PC-9 (cell line): Measurements from ENCODE around the gene MPHOSPH6. TPM values are rescaled to one million over a fixed set of nuclear protein-coding genes. Genes with fewer than 3 reads are reported as not detected.

Experiments
- BruUV-seq: library from RNA; stranded (reverse); fragments of 400-500 nt; replicated peaks from 2 replicates; lab custom pipeline; 2021; lab: Mats Ljungman, UMichigan
- CTCF ChIA-PET: fragments of 300-600 bp; sonication (Branson Sonifier 250); formaldehyde crosslinking; loops from one replicate; lab custom pipeline; 2022; ENCODE audit warnings: antibody characterized with exemption; lab: Charles Lee
- POLR2A ChIA-PET: fragments of 300-600 bp; sonication (Branson Sonifier 250); formaldehyde crosslinking; loops from one replicate; lab custom pipeline; 2022; ENCODE audit warnings: antibody characterized with exemption; ENCODE audit not compliant: unreplicated experiment; lab: Charles Lee
- DNase-seq, 2 experiments: peaks; one replicate each; pipeline versions ENCODE4 v3.0.0 to v3.0.0-alpha.2; 2015 to 2022; ENCODE audit warnings: mixed read lengths in 1 of 2
- H2AFZ ChIP-seq: fragments of 200-600 bp; sonication (generic); 2 replicates; pipeline ENCODE4 v1.8.1; 2017; ENCODE audit warnings: antibody characterized with exemption
- H3F3A ChIP-seq: fragments of 200-600 bp; sonication (generic); 2 replicates; pipeline ENCODE4 v1.8.1; 2017; ENCODE audit warnings: antibody characterized with exemption, mild to moderate bottlenecking, low read depth; ENCODE audit not compliant: insufficient read depth
- H3K27ac ChIP-seq: fragments of 200-600 bp; sonication (generic); 2 replicates; pipeline ENCODE4 v1.6.1; 2016; ENCODE audit warnings: mixed run types
- H3K27me3 ChIP-seq: fragments of 200-600 bp; sonication (generic); 2 replicates; pipeline ENCODE4 v1.6.1; 2016; ENCODE audit warnings: low read depth, mixed run types; ENCODE audit not compliant: insufficient read depth
- H3K36me3 ChIP-seq: fragments of 200-600 bp; sonication (generic); 2 replicates; pipeline ENCODE4 v1.6.1; 2016; ENCODE audit warnings: low read depth, mixed run types
- H3K4me1 ChIP-seq: fragments of 200-600 bp; sonication (generic); replicated peaks from 2 replicates; pipeline ENCODE4 v1.6.1; 2016; ENCODE audit warnings: mixed run types; ENCODE audit not compliant: insufficient read depth
- H3K4me2 ChIP-seq: fragments of 200-600 bp; sonication (generic); 2 replicates; pipeline ENCODE4 v1.6.1; 2017; ENCODE audit warnings: mixed run types
- H3K4me3 ChIP-seq: fragments of 200-600 bp; sonication (generic); 2 replicates; pipeline ENCODE4 v1.6.1; 2016; ENCODE audit warnings: mixed run types
- H3K79me2 ChIP-seq: fragments of 200-600 bp; sonication (generic); 2 replicates; pipeline ENCODE4 v1.6.1; 2017; ENCODE audit warnings: low read depth, mixed run types
- H3K9me2 ChIP-seq: fragments of 200-600 bp; sonication (generic); 2 replicates; pipeline ENCODE4 v1.8.1; 2017; ENCODE audit warnings: mild to moderate bottlenecking; ENCODE audit not compliant: insufficient read depth
- H3K9me3 ChIP-seq: fragments of 200-600 bp; sonication (generic); 2 replicates; pipeline ENCODE4 v1.8.1; 2016; ENCODE audit warnings: low read depth; ENCODE audit not compliant: insufficient read depth
- H4K20me1 ChIP-seq: fragments of 200-600 bp; sonication (generic); 2 replicates; pipeline ENCODE4 v1.8.1; 2017; ENCODE audit not compliant: insufficient read depth
- EZH2 ChIP-seq: fragments of 200-600 bp; sonication (generic); IDR thresholded peaks from 2 replicates; pipeline ENCODE4 v1.8.0; 2017; ENCODE audit warnings: antibody characterized with exemption, low read depth
- intact Hi-C: fragments of 100-400 bp; cut with micrococcal nuclease; formaldehyde crosslinking; loops from one replicate; pipeline ENCODE4 v1.10.0; 2022; ENCODE audit not compliant: unreplicated experiment
- total RNA-seq: library from RNA; stranded (reverse); gene quantifications from 2 replicates; pipeline ENCODE4 v1.2.3, GENCODE V29; 2021
- TF ChIP-seq, protein P1 (sequence below): fragments of 200-600 bp; sonication (generic); conservative IDR thresholded peaks from 2 replicates; pipeline ENCODE4 v1.6.1; 2017; ENCODE audit warnings: mixed run types, antibody characterized with exemption, mild to moderate bottlenecking, moderate library complexity

Gene MPHOSPH6
- total RNA-seq, 1 experiment from 2014 or later: 15.2 TPM

DNA sequence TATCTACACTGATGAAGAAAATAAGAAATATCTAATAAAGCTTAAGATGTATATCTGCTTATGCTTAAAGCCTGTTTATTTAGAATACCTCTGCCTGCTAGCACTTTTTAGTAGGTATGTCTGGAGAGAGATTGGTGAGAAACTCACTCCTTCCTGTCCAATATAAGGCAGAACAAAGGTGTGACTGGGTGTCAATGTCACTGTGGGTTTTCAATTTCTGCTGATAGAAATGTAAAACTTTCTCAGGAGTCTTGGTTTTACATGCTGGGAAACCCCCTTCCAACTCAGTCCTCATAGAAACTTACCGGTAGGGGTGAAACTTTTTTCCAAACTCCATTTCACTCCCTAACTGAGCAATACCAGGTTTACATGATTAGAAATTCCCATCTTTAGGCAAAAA, 17.8 kb upstream of the MPHOSPH6 start:
- H3K4me2 ChIP-seq: no peak overlapping the region
- peaks cover 12% of the 10 kb centered on the region; the same call in 1 of the 2 replicates for H3K27me3 ChIP-seq
- H3K4me1 ChIP-seq: no peaks in the 10 kb centered on the region
- intact Hi-C loops: no loop called here
- no peaks in the 10 kb centered on the region for H3K79me2 ChIP-seq
- no peaks in the 10 kb centered on the region for H3F3A ChIP-seq
- H2AFZ ChIP-seq: no peak overlapping the region
- no peaks in the 10 kb centered on the region for H3K36me3 ChIP-seq
- H3K4me3 ChIP-seq: no peak overlapping the region
- no peaks in the 10 kb centered on the region for H3K9me2 ChIP-seq
- no peak overlapping the region for H3K27ac ChIP-seq
- DNase-seq: no peak
- H4K20me1 ChIP-seq: no peaks in the 10 kb centered on the region
- TF ChIP-seq, protein P1, sequence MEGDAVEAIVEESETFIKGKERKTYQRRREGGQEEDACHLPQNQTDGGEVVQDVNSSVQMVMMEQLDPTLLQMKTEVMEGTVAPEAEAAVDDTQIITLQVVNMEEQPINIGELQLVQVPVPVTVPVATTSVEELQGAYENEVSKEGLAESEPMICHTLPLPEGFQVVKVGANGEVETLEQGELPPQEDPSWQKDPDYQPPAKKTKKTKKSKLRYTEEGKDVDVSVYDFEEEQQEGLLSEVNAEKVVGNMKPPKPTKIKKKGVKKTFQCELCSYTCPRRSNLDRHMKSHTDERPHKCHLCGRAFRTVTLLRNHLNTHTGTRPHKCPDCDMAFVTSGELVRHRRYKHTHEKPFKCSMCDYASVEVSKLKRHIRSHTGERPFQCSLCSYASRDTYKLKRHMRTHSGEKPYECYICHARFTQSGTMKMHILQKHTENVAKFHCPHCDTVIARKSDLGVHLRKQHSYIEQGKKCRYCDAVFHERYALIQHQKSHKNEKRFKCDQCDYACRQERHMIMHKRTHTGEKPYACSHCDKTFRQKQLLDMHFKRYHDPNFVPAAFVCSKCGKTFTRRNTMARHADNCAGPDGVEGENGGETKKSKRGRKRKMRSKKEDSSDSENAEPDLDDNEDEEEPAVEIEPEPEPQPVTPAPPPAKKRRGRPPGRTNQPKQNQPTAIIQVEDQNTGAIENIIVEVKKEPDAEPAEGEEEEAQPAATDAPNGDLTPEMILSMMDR: no peak
- no peak for TF ChIP-seq EZH2
- POLR2A ChIA-PET: no interaction called here
- CTCF ChIA-PET: no interaction called here
- no TSS peak for BruUV-seq
- no peaks in the 10 kb centered on the region for H3K9me3 ChIP-seq

DNA sequence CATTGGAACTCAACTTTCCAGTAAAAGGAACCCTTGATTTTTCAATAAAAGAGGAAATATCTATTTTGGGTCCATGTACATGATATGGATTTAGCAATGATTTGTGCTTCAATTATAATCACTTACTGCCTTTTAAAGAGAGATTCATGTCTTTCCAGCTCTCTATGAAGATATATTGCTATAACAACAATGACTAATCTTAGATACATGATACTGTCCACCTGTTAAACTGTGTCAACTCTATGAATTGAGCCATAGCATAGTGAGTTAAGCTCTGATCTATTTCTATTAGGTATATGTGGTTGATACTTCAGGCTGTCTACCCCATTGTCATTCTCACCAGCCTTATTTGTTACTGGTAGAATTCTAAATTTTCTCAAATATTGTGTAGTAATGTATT, 15.0 kb upstream of the MPHOSPH6 start:
- Histone ChIP-seq H3K4me1 (no peaks in the 10 kb centered on the region), H3K79me2 (no peaks in the 10 kb centered on the region), H4K20me1 (no peaks in the 10 kb centered on the region), H2AFZ (no peak overlapping the region), H3K4me3 (no peak overlapping the region), H3K9me3 (no peaks in the 10 kb centered on the region), H3K27me3 (peaks cover 12% of the 10 kb centered on the region; the same call in 1 of the 2 replicates), H3K36me3 (no peaks in the 10 kb centered on the region), H3K9me2 (no peaks in the 10 kb centered on the region), H3K27ac (no peak overlapping the region), H3K4me2 (no peak overlapping the region), H3F3A (no peaks in the 10 kb centered on the region)
- intact Hi-C loops: no loop called here
- no peak for DNase-seq
- TF ChIP-seq, protein P1: no peak
- TF ChIP-seq EZH2: no peak
- no TSS peak for BruUV-seq
- CTCF ChIA-PET: no interaction called here
- POLR2A ChIA-PET: no interaction called here

DNA sequence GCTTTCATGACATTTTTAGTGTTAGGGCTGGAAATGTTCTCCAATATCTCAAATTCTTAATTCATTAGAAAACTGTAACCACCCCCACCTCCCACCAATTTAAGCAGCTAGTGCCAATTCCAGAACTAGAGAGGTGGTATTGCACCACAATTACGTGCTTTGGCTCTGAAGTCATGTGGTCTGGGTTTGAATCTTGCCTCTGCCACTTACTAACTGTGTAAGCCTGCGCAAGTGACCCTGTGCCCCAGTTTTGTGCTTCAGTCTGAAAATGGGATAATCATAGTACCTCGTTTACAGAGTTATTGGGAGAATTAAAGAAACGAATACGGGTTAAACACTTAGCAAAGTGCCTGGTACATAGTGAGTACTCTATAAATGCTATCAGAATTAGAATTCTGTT, 14.2 kb upstream of the MPHOSPH6 start:
- CTCF ChIA-PET: no interaction called here
- no peak for DNase-seq
- H3K27me3 ChIP-seq: peaks cover 14% of the 10 kb centered on the region; the same call in 1 of the 2 replicates
- no peak overlapping the region for H3K4me3 ChIP-seq
- intact Hi-C loops: no loop called here
- no TSS peak for BruUV-seq
- POLR2A ChIA-PET: no interaction called here
- no peaks in the 10 kb centered on the region for H3K79me2 ChIP-seq
- H3K4me2 ChIP-seq: no peak overlapping the region
- H3K36me3 ChIP-seq: no peaks in the 10 kb centered on the region
- H3F3A ChIP-seq: no peaks in the 10 kb centered on the region
- H2AFZ ChIP-seq: no peak overlapping the region
- no peaks in the 10 kb centered on the region for H3K4me1 ChIP-seq
- no peaks in the 10 kb centered on the region for H3K9me2 ChIP-seq
- TF ChIP-seq EZH2: no peak
- TF ChIP-seq, protein P1: no peak
- H3K9me3 ChIP-seq: no peaks in the 10 kb centered on the region
- no peaks in the 10 kb centered on the region for H4K20me1 ChIP-seq
- no peak overlapping the region for H3K27ac ChIP-seq
